Mesodermal cell (in vitro differentiated cells): ENCODE measurements around the gene TTC23.

Source experiments
- H3K27ac ChIP-seq: 2 replicates; pipeline ENCODE4 v1.7.0; 2013; ENCODE audit warnings: mild to moderate bottlenecking, low read depth, low read length, moderate library complexity; ENCODE audit not compliant: severe bottlenecking
- H3K36me3 ChIP-seq: 2 replicates; pipeline ENCODE4 v1.7.1; 2013; ENCODE audit warnings: mild to moderate bottlenecking, low read length, moderate library complexity; ENCODE audit not compliant: control insufficient read depth, insufficient read depth
- H3K4me1 ChIP-seq: one replicate; pipeline ENCODE4 v1.7.1; 2013; ENCODE audit warnings: mild to moderate bottlenecking, low read length; ENCODE audit not compliant: insufficient read depth, control insufficient read depth, poor library complexity, severe bottlenecking
- H3K4me3 ChIP-seq: 2 replicates; pipeline ENCODE4 v1.7.0; 2013; ENCODE audit warnings: low read length, control low read depth, mild to moderate bottlenecking; ENCODE audit not compliant: insufficient read depth, poor library complexity, severe bottlenecking; ENCODE audit errors: extremely low read depth
- H3K9me3 ChIP-seq: 2 replicates; pipeline ENCODE4 v1.7.1; 2013; ENCODE audit warnings: mild to moderate bottlenecking, low read length, moderate library complexity; ENCODE audit not compliant: control insufficient read depth
- WGBS, 2 experiments: methylation state at CpG; one replicate each; pipeline ENCODE4 v1.1.5; 2013; ENCODE audit warnings: missing lambda C conversion rate in 2 of 2; ENCODE audit not compliant: insufficient coverage in 2 of 2; 5-methylcytosine and 5-hydroxymethylcytosine counted together

TTC23 gene

DNA sequence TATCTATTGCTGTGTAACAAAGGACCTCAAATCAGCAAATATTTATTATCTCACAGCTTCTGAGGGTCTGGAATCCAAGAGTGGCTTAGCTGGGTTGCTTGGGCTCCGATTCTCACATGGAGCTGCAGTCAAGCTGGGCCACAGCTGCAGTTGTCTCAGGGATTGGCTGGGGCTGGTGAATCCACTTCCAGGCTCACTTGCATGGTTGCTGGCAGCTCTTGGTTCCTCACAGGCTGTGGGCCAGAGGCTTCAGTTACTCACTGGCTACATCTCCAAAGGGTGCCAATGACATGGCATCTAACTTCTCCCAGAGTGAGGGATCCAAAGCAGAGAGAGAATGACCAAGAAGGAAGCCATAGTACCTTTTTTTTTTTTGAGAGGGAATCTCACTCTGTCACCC lies 158.4 kb downstream of the TTC23 start:
- no peak overlapping the region for H3K27ac ChIP-seq
- no peaks in the 10 kb centered on the region for H3K4me1 ChIP-seq
- H3K9me3 ChIP-seq = no peaks in the 10 kb centered on the region
- H3K36me3 ChIP-seq = no peaks in the 10 kb centered on the region
- H3K4me3 ChIP-seq = no peak overlapping the region
- 88 to 100% methylated on average over 1 of the region's 1 CpG for WGBS, 2 experiments

DNA sequence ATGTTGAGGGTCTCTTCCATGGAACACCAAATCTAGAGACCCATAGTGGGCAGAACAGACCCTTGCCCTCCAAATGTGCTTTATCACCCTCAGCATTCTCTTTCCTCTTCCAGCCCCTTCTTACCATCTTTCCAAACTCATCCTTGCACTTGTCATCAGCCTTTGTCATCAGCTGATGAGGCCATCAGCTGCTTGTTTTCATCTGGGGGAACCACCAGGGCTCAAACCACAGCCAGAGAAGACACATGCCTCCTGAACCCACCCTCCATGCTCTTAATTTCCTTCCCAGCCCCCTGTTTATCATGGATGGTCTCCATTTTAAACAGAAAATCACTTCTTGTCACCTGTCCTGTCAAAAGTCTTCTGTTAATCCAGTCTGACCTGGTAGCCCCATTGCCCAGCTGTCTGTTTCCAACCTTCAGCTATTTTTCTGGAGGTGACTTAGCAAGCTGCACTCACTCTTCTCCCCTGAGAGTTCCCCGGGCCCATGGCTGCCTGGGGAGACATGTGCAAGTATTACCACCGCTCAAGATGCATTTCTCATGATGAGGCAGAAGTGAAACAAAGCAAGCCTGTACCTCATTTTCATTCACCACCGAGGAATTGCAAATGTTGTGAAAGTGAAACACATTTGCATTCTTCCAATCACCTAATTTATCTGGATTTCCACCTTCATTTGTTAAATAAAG lies 159.2 kb downstream of the TTC23 start:
- Histone ChIP-seq H3K4me3 (no peak overlapping the region), H3K4me1 (no peaks in the 10 kb centered on the region), H3K27ac (no peak overlapping the region), H3K9me3 (no peaks in the 10 kb centered on the region), H3K36me3 (no peaks in the 10 kb centered on the region)
- 33% methylated on average over 1 of the region's 3 CpGs; no CpG with 5 or more reads in 1 of the 2 experiments for WGBS, 2 experiments

DNA sequence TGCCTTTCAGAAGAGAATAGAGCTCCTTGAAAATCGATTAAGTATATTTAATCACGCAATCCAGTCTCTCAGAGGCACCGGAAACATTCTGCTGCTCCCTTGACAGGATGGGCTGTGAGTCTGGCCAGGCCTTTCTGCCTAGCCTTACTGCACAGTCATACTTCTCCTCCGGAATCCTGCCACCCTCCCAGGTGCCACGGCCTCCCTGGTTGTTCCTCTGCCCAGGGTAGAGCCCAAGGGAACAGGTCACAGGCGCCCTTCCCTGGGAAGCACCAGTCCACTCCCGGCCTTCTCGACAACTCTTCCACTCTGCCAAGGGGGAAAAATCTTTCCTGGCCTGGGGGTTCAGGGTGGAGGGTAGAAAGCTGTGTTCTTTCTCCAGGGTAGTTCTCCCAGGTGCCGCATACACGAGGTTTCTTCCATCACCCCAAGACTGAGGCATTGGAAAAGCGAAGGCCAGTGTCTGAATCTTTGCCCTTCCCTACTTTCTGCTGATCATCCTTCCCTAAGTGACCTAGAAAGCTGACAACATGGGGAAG lies 161.9 kb downstream of the TTC23 start:
- H3K4me1 ChIP-seq = no peaks in the 10 kb centered on the region
- 92 to 100% methylated on average over 4 of the region's 11 CpGs for WGBS, 2 experiments
- no peaks in the 10 kb centered on the region for H3K36me3 ChIP-seq
- no peak overlapping the region for H3K4me3 ChIP-seq
- no peak overlapping the region for H3K27ac ChIP-seq
- H3K9me3 ChIP-seq = peaks cover 2% of the 10 kb centered on the region

DNA sequence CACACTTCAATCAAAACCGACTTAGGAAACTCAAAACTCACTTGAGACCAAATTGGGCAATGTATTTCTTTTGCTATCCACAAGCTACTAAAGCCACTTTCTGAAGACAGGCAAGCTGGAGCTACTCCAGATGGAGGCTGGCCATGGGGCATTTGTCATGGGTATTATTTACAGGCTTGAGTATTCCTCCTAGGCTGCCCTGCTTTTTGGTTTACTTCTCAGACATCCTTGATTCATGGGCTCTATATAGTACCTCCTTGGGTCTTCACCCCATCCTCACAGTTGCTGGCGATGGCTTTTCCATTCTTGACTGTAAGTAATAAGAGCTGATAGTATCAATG lies 163.1 kb downstream of the TTC23 start:
- WGBS, 2 experiments = no CpG with 5 or more reads among the region's 2 CpGs
- Histone ChIP-seq H3K4me3 (no peak overlapping the region), H3K27ac (no peak overlapping the region), H3K9me3 (peaks cover 4% of the 10 kb centered on the region), H3K36me3 (no peaks in the 10 kb centered on the region), H3K4me1 (no peaks in the 10 kb centered on the region)
